WTC11 (cell line): ENCODE results near the gene LTBP1.

ENCODE experiments used
- IRF2 ChIP-seq: sonication (generic); formaldehyde crosslinking; IDR thresholded peaks from 2 replicates; pipeline ENCODE4 v1.8.0; 2022; ENCODE audit warnings: low read depth, missing genetic modification reagents, borderline replicate concordance
- RORB ChIP-seq: fragments of 250-450 bp; sonication (Bioruptor Pico); IDR thresholded peaks from 2 replicates; pipeline ENCODE4 v1.9.0; 2021; ENCODE audit warnings: mild to moderate bottlenecking
- TF ChIP-seq, protein P1 (sequence below): sonication (generic); formaldehyde crosslinking; IDR thresholded peaks from 2 replicates; pipeline ENCODE4 v1.8.1; 2022; ENCODE audit warnings: low read depth, missing genetic modification reagents, borderline replicate concordance
- TF ChIP-seq, protein P2 (sequence below): sonication (generic); formaldehyde crosslinking; IDR thresholded peaks from 2 replicates; pipeline ENCODE4 v1.8.1; 2023; ENCODE audit warnings: mild to moderate bottlenecking, missing genetic modification reagents
- TF ChIP-seq, protein P3 (sequence below): fragments of 200-600 bp; IDR thresholded peaks from 2 replicates; pipeline ENCODE4 v1.8.0; 2022; ENCODE audit warnings: antibody characterized with exemption
- TF ChIP-seq, protein P4 (sequence below): sonication (generic); formaldehyde crosslinking; IDR thresholded peaks from 2 replicates; pipeline ENCODE4 v1.8.0; 2022; ENCODE audit warnings: mild to moderate bottlenecking, missing genetic modification reagents

DNA sequence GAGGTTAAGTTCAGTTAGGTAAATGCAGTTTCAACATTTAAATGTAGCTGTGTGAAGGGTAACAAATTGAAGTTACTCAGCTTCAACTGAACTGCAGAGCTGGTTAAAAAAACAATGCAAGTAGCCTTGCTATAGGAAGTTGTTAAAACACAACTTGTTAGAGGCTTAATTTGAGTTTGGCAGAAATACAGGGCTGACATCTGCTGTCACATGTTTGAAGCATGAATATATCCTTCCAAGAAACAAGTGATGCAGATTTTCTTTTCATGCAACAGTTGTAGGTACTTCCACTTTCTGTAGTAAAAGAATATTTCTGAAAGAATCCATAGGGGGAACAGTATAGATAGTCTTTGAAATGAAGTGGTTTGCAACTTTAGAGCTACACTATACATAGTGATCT lies 321.0 kb downstream of the LTBP1 start:
- TF ChIP-seq, protein P1, sequence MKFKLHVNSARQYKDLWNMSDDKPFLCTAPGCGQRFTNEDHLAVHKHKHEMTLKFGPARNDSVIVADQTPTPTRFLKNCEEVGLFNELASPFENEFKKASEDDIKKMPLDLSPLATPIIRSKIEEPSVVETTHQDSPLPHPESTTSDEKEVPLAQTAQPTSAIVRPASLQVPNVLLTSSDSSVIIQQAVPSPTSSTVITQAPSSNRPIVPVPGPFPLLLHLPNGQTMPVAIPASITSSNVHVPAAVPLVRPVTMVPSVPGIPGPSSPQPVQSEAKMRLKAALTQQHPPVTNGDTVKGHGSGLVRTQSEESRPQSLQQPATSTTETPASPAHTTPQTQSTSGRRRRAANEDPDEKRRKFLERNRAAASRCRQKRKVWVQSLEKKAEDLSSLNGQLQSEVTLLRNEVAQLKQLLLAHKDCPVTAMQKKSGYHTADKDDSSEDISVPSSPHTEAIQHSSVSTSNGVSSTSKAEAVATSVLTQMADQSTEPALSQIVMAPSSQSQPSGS (CRISPR knock-in tag), result no peak
- TF ChIP-seq RORB (CRISPR knock-in tag) (no peak), IRF2 (no peak)
- TF ChIP-seq, protein P2, sequence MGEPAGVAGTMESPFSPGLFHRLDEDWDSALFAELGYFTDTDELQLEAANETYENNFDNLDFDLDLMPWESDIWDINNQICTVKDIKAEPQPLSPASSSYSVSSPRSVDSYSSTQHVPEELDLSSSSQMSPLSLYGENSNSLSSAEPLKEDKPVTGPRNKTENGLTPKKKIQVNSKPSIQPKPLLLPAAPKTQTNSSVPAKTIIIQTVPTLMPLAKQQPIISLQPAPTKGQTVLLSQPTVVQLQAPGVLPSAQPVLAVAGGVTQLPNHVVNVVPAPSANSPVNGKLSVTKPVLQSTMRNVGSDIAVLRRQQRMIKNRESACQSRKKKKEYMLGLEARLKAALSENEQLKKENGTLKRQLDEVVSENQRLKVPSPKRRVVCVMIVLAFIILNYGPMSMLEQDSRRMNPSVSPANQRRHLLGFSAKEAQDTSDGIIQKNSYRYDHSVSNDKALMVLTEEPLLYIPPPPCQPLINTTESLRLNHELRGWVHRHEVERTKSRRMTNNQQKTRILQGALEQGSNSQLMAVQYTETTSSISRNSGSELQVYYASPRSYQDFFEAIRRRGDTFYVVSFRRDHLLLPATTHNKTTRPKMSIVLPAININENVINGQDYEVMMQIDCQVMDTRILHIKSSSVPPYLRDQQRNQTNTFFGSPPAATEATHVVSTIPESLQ (CRISPR knock-in tag), result no peak
- TF ChIP-seq, protein P3, sequence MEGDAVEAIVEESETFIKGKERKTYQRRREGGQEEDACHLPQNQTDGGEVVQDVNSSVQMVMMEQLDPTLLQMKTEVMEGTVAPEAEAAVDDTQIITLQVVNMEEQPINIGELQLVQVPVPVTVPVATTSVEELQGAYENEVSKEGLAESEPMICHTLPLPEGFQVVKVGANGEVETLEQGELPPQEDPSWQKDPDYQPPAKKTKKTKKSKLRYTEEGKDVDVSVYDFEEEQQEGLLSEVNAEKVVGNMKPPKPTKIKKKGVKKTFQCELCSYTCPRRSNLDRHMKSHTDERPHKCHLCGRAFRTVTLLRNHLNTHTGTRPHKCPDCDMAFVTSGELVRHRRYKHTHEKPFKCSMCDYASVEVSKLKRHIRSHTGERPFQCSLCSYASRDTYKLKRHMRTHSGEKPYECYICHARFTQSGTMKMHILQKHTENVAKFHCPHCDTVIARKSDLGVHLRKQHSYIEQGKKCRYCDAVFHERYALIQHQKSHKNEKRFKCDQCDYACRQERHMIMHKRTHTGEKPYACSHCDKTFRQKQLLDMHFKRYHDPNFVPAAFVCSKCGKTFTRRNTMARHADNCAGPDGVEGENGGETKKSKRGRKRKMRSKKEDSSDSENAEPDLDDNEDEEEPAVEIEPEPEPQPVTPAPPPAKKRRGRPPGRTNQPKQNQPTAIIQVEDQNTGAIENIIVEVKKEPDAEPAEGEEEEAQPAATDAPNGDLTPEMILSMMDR, result no peak
- TF ChIP-seq, protein P4, sequence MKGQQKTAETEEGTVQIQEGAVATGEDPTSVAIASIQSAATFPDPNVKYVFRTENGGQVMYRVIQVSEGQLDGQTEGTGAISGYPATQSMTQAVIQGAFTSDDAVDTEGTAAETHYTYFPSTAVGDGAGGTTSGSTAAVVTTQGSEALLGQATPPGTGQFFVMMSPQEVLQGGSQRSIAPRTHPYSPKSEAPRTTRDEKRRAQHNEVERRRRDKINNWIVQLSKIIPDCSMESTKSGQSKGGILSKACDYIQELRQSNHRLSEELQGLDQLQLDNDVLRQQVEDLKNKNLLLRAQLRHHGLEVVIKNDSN, result no peak
